Measurements from ENCODE around the gene STK10. TPM values are rescaled to one million over a fixed set of nuclear protein-coding genes. Genes with fewer than 3 reads are reported as not detected.
A peak's percentile ranks its signal among the peaks of the same experiment; 100 is the strongest.
"Not testable (repeated sequence)": the region's sequence is repeated elsewhere in the genome, so short reads cannot be mapped to it uniquely, and the experiment has no call there.

STK10 gene
- total and polyA plus RNA-seq, 12 donors = 5.6 to 22.3 (median 9.9) TPM

- no peak for TF ChIP-seq CTCF (IDR thresholded peaks at IDR 0.05)
- peaks cover 8 to 67% (median 50%) of the 10 kb centered on the region in 9 donors for H3K4me1 ChIP-seq
- peaks cover 0 to 47% (median 0%) of the 10 kb centered on the region in 9 donors for H3K36me3 ChIP-seq
- no peak for DNase-seq
- no peak overlapping the region for H3K27ac ChIP-seq
- ATAC-seq = no peak
- H3K27me3 ChIP-seq = no peaks in the 10 kb centered on the region
- intact Hi-C loops (cut with DNase I) = no loop called here
- 91 to 93% methylated on average over 8 of the region's 8 CpGs for WGBS, 2 donors
- H3K9me3 ChIP-seq = no peaks in the 10 kb centered on the region
- no peak overlapping the region for H3K4me3 ChIP-seq
Observed at GRCh38 chr5:172159016-172159415, 29.0 kb downstream of the STK10 start.

GRCh38 chr5:172156541-172156994, 31.5 kb downstream of the STK10 start:
- DNase-seq = peak; percentile 68 to 87

GRCh38 chr5:172155101-172155500, 32.9 kb downstream of the STK10 start:
- DNase-seq; H3K27me3 ChIP-seq; intact Hi-C loops (cut with DNase I); H3K9me3 ChIP-seq; ATAC-seq; H3K4me3 ChIP-seq: not testable (repeated sequence)
- H3K27ac ChIP-seq = peak overlapping the region in 1 of 10 donors; percentile 24
- H3K36me3 ChIP-seq = peaks cover 0 to 76% (median 0%) of the 10 kb centered on the region in 9 donors
- 97 to 98% methylated on average over 9 of the region's 9 CpGs for WGBS, 2 donors
- H3K4me1 ChIP-seq = peaks cover 0 to 71% (median 46%) of the 10 kb centered on the region in 9 donors

More at GRCh38 chr5:172156541-172156994, 31.5 kb downstream of the STK10 start:
- no peak for TF ChIP-seq CTCF (IDR thresholded peaks at IDR 0.05)
- no peak overlapping the region for H3K4me3 ChIP-seq
- H3K27ac ChIP-seq = peak overlapping the region in 8 of 10 donors; percentile 24 to 80 (median 52)
- ATAC-seq = peak; percentile 71 to 96 (median 92)
- 50 to 74% methylated on average over 13 of the region's 13 CpGs for WGBS, 2 donors
- H3K27me3 ChIP-seq = no peaks in the 10 kb centered on the region
- peaks cover 0 to 62% (median 34%) of the 10 kb centered on the region in 9 donors for H3K4me1 ChIP-seq
- no peaks in the 10 kb centered on the region for H3K9me3 ChIP-seq
- H3K36me3 ChIP-seq = peaks cover 0 to 71% (median 0%) of the 10 kb centered on the region in 9 donors
- intact Hi-C loops (cut with DNase I) = loop anchor here in 1 of 10 donors (2.0 kb wide), 1 partner anchor 22 kb away; no protein-coding TSS in a partner anchor

GRCh38 chr5:172153695-172154094, 34.3 kb downstream of the STK10 start:
- Histone ChIP-seq H3K27ac (peak overlapping the region in 2 of 10 donors; percentile 24 to 83), H3K4me1 (peaks cover 0 to 82% (median 46%) of the 10 kb centered on the region in 9 donors), H3K36me3 (peaks cover 0 to 73% (median 0%) of the 10 kb centered on the region in 9 donors), H3K4me3 (no peak overlapping the region), H3K9me3 (no peaks in the 10 kb centered on the region), H3K27me3 (no peaks in the 10 kb centered on the region)
- ATAC-seq (no peak), DNase-seq (no peak)
- no peak for TF ChIP-seq CTCF (IDR thresholded peaks at IDR 0.05)
- intact Hi-C loops (cut with DNase I) = loop anchor here in 2 of 10 donors (5.0 kb wide), 1 partner anchor 36 kb away; no protein-coding TSS in a partner anchor
- 93 to 94% methylated on average over 3 of the region's 3 CpGs for WGBS, 2 donors

- no peak for ATAC-seq
Observed at GRCh38 chr5:172151661-172152210, 36.3 kb downstream of the STK10 start.

More at GRCh38 chr5:172151661-172152210, 36.3 kb downstream of the STK10 start:
- Histone ChIP-seq H3K36me3 (peaks cover 0 to 77% (median 0%) of the 10 kb centered on the region in 9 donors), H3K4me1 (peaks cover 0 to 85% (median 40%) of the 10 kb centered on the region in 9 donors), H3K9me3 (no peaks in the 10 kb centered on the region), H3K4me3 (no peak overlapping the region), H3K27ac (peak overlapping the region in 1 of 10 donors; percentile 83), H3K27me3 (no peaks in the 10 kb centered on the region)
- intact Hi-C loops (cut with DNase I) = loop anchor here in 2 of 10 donors (5.0 kb wide), 1 partner anchor 34 kb away; no protein-coding TSS in a partner anchor
- no peak for DNase-seq
- 94% methylated on average over 10 of the region's 10 CpGs for WGBS, 2 donors
- TF ChIP-seq CTCF (IDR thresholded peaks at IDR 0.05) = no peak

Measured in heart right ventricle (tissue), 16 donors.